Aorta (tissue), 5 donors: Measurements from ENCODE around the gene IFT81. TPM values are rescaled to one million over a fixed set of nuclear protein-coding genes. Genes with fewer than 3 reads are reported as not detected.

Experiments
- ATAC-seq: fragments of 200-7000 bp; cut with Tn5 transposase; one replicate; pipeline ENCODE4 v1.9.1; 2022; ENCODE audit warnings: moderate library complexity; ENCODE audit not compliant: low FRiP score
- DNase-seq, 2 donors: peaks; one replicate each; pipeline ENCODE4 v3.0.0-alpha.2; 2020
- H3K27ac ChIP-seq, 2 donors: one replicate each; pipeline ENCODE4 v1.5.1; 2013; ENCODE audit warnings: low read length in 2 of 2, mild to moderate bottlenecking in 2 of 2, moderate library complexity in 2 of 2, control low read depth in 1 of 2, inconsistent platforms in 1 of 2, low read depth in 1 of 2
- H3K27me3 ChIP-seq, 2 donors: one replicate each; pipeline ENCODE4 v1.6.1; 2013; ENCODE audit warnings: control low read depth in 1 of 2, low read length in 1 of 2, mild to moderate bottlenecking in 1 of 2, moderate library complexity in 1 of 2; ENCODE audit not compliant: insufficient read depth in 2 of 2, control insufficient read depth in 1 of 2
- H3K36me3 ChIP-seq, 2 donors: one replicate each; pipeline ENCODE4 v1.6.1; 2013; ENCODE audit warnings: control low read depth in 1 of 2, low read length in 1 of 2, mild to moderate bottlenecking in 1 of 2; ENCODE audit not compliant: insufficient read depth in 2 of 2, control insufficient read depth in 1 of 2
- H3K4me1 ChIP-seq, 2 donors: one replicate each; pipeline ENCODE4 v1.6.1; 2013; ENCODE audit warnings: low read length in 2 of 2, control low read depth in 1 of 2, mild to moderate bottlenecking in 1 of 2, moderate library complexity in 1 of 2; ENCODE audit not compliant: insufficient read depth in 2 of 2, control insufficient read depth in 1 of 2
- H3K4me3 ChIP-seq, 2 donors: one replicate each; pipeline ENCODE4 v1.5.1; 2013; ENCODE audit warnings: low read length in 2 of 2, control low read depth in 1 of 2, mild to moderate bottlenecking in 1 of 2
- H3K9me3 ChIP-seq: one replicate; pipeline ENCODE4 v1.6.1; 2013; ENCODE audit warnings: mild to moderate bottlenecking, low read length; ENCODE audit not compliant: control insufficient read depth
- WGBS, 2 donors: extraction: QIAGEN DNeasy Blood & Tissue Kit; methylation state at CpG; one replicate each; pipeline ENCODE4 v1.1.7; 2013; 5-methylcytosine and 5-hydroxymethylcytosine counted together
- intact Hi-C, 2 donors: fragments of 100-400 bp; cut with DNase I; formaldehyde crosslinking; loops; one replicate each; pipeline versions ENCODE4 v1.14.2 to v1.15.0; 2022
- polyA plus RNA-seq, 2 donors: library from polyadenylated mRNA; stranded (reverse); fragments of 200-250 nt; gene quantifications; one replicate each; pipeline ENCODE4 v1.2.3, GENCODE V29; 2013
- total RNA-seq, 2 donors: library from RNA; stranded (reverse); fragmentation: NEBNext Ultra II Directional; extraction: Animal tissue kit (Norgen Biotek cat#: 25700); gene quantifications; one replicate each; pipeline ENCODE4 v1.2.1, GENCODE V29; 2021
- donor health status: healthy with polysubstance abuse.
- donor health status: Bipolar disorder and iron deficiency.
- donor health status: DM: no; HTN: no; CAD: no.
- donor health status: DM: no; HTN: no; CAD: no.
- donor health status: DM: yes; HTN: yes; CAD: no.

IFT81 gene
- total and polyA plus RNA-seq, 4 donors: 7.9 to 14.2 (median 12.7) TPM

GRCh38 chr12:110134691-110135411 lies 10.7 kb downstream of the IFT81 start:
- no peak for ATAC-seq
- Histone ChIP-seq H3K4me3 (no peak overlapping the region), H3K4me1 (peaks cover 0 to 3% of the 10 kb centered on the region in 2 donors), H3K27me3 (no peaks in the 10 kb centered on the region), H3K36me3 (peaks cover 0 to 3% of the 10 kb centered on the region in 2 donors), H3K9me3 (no peaks in the 10 kb centered on the region), H3K27ac (peak overlapping the region in 1 of 2 donors; percentile 90)
- DNase-seq: no peak
- intact Hi-C loops: loop anchor here in 1 of 2 donors (5.0 kb wide), 1 partner anchor 33 kb away; no protein-coding TSS in a partner anchor
- WGBS, 2 donors: 6 to 8% methylated on average over 2 of the region's 2 CpGs

GRCh38 chr12:110135806-110136205 lies 11.6 kb downstream of the IFT81 start:
- H3K9me3 ChIP-seq: no peaks in the 10 kb centered on the region
- intact Hi-C loops: loop anchor here in 1 of 2 donors (5.0 kb wide), 1 partner anchor 34 kb away; no protein-coding TSS in a partner anchor
- DNase-seq: no peak
- no peak overlapping the region for H3K27ac ChIP-seq
- H3K4me1 ChIP-seq: peaks cover 0 to 3% of the 10 kb centered on the region in 2 donors
- H3K36me3 ChIP-seq: peaks cover 0 to 3% of the 10 kb centered on the region in 2 donors
- 60 to 63% methylated on average over 2 of the region's 2 CpGs for WGBS, 2 donors
- H3K4me3 ChIP-seq: no peak overlapping the region
- H3K27me3 ChIP-seq: no peaks in the 10 kb centered on the region
- no peak for ATAC-seq

GRCh38 chr12:110137786-110138185 lies 13.6 kb downstream of the IFT81 start:
- no peak for ATAC-seq
- peaks cover 0 to 3% of the 10 kb centered on the region in 2 donors for H3K36me3 ChIP-seq
- H3K4me1 ChIP-seq: peaks cover 0 to 3% of the 10 kb centered on the region in 2 donors
- no peak for DNase-seq
- no peak overlapping the region for H3K27ac ChIP-seq
- no peaks in the 10 kb centered on the region for H3K9me3 ChIP-seq
- no peaks in the 10 kb centered on the region for H3K27me3 ChIP-seq
- 59 to 61% methylated on average over 3 of the region's 3 CpGs for WGBS, 2 donors
- H3K4me3 ChIP-seq: no peak overlapping the region
- intact Hi-C loops: loop anchor here in 1 of 2 donors (5.0 kb wide), 1 partner anchor 35 kb away; no protein-coding TSS in a partner anchor

- intact Hi-C loops: no loop called here
- Histone ChIP-seq H3K9me3 (no peaks in the 10 kb centered on the region), H3K4me3 (no peak overlapping the region), H3K4me1 (no peaks in the 10 kb centered on the region), H3K36me3 (peaks cover 0 to 3% of the 10 kb centered on the region in 2 donors), H3K27me3 (no peaks in the 10 kb centered on the region), H3K27ac (no peak overlapping the region)
- DNase-seq: peak in 1 of 2 donors; percentile 73
- ATAC-seq: peak; percentile 84
- WGBS, 2 donors: 14 to 15% methylated on average over 6 of the region's 6 CpGs
Observed at GRCh38 chr12:110141389-110141788, 17.2 kb downstream of the IFT81 start.

- intact Hi-C loops: no loop called here
- no peak for ATAC-seq
- 91 to 92% methylated on average over 2 of the region's 2 CpGs for WGBS, 2 donors
Observed at GRCh38 chr12:110146986-110147385, 22.8 kb downstream of the IFT81 start.

GRCh38 chr12:110149086-110149660 lies 25.0 kb downstream of the IFT81 start:
- DNase-seq: peak in 1 of 2 donors; percentile 44
- intact Hi-C loops: no loop called here
- H3K36me3 ChIP-seq: no peaks in the 10 kb centered on the region
- no peak for ATAC-seq
- no peaks in the 10 kb centered on the region for H3K4me1 ChIP-seq
- no peaks in the 10 kb centered on the region for H3K27me3 ChIP-seq
- WGBS, 2 donors: 91 to 95% methylated on average over 10 of the region's 10 CpGs
- H3K27ac ChIP-seq: no peak overlapping the region
- H3K9me3 ChIP-seq: no peaks in the 10 kb centered on the region
- no peak overlapping the region for H3K4me3 ChIP-seq

More at GRCh38 chr12:110146986-110147385, 22.8 kb downstream of the IFT81 start:
- DNase-seq: no peak
- no peaks in the 10 kb centered on the region for H3K9me3 ChIP-seq
- H3K4me3 ChIP-seq: no peak overlapping the region
- no peaks in the 10 kb centered on the region for H3K36me3 ChIP-seq
- H3K27ac ChIP-seq: no peak overlapping the region
- H3K4me1 ChIP-seq: no peaks in the 10 kb centered on the region
- H3K27me3 ChIP-seq: no peaks in the 10 kb centered on the region

- Histone ChIP-seq H3K36me3 (peaks cover 0 to 2% of the 10 kb centered on the region in 2 donors), H3K9me3 (no peaks in the 10 kb centered on the region), H3K27me3 (no peaks in the 10 kb centered on the region), H3K4me1 (no peaks in the 10 kb centered on the region), H3K27ac (no peak overlapping the region), H3K4me3 (no peak overlapping the region)
- WGBS, 2 donors: 89 to 99% methylated on average over 2 of the region's 2 CpGs
- intact Hi-C loops: no loop called here
- no peak for DNase-seq
- ATAC-seq: no peak
Observed at GRCh38 chr12:110156766-110157165, 32.6 kb downstream of the IFT81 start.

GRCh38 chr12:110157539-110157938 lies 33.4 kb downstream of the IFT81 start:
- intact Hi-C loops: no loop called here
- Histone ChIP-seq H3K36me3 (peaks cover 0 to 2% of the 10 kb centered on the region in 2 donors), H3K27me3 (no peaks in the 10 kb centered on the region), H3K9me3 (no peaks in the 10 kb centered on the region), H3K4me3 (no peak overlapping the region), H3K27ac (no peak overlapping the region), H3K4me1 (no peaks in the 10 kb centered on the region)
- no peak for ATAC-seq
- DNase-seq: no peak
